HCT116 (cell line): ENCODE data around the gene FBXL13. TPM values are rescaled to one million over a fixed set of nuclear protein-coding genes. Genes with fewer than 3 reads are reported as not detected.

ENCODE experiments used
- ATAC-seq: fragments of 200-7000 bp; cut with Tn5 transposase; 2 replicates; pipeline ENCODE4 v1.9.1; 2020; ENCODE audit warnings: mild to moderate bottlenecking, moderate library complexity
- BruUV-seq: library from RNA; stranded (reverse); fragments of 400-500 nt; replicated peaks from 2 replicates; lab custom pipeline; 2021; lab: Mats Ljungman, UMichigan
- CTCF ChIA-PET: fragments of 300-600 bp; sonication (Branson Sonifier 250); formaldehyde crosslinking; loops from one replicate; lab custom pipeline; 2021; ENCODE audit warnings: antibody characterized with exemption; lab: Charles Lee
- POLR2A ChIA-PET: fragments of 300-600, 350-600 bp; sonication (Branson Sonifier 250); formaldehyde crosslinking; loops from one replicate; lab custom pipeline; 2021; ENCODE audit warnings: antibody characterized with exemption; lab: Charles Lee
- RAD21 ChIA-PET, 2 experiments: fragments of 300-600 bp; sonication (Branson Sonifier 250); formaldehyde crosslinking; loops; one replicate each; lab custom pipeline; 2023; ENCODE audit warnings: low total read pairs in 2 of 2; ENCODE audit not compliant: uncharacterized antibody in 2 of 2, unreplicated experiment in 2 of 2, low non-redundant PET in 1 of 2; lab: Charles Lee
- DNase-seq: peaks from one replicate; pipeline ENCODE4 v3.0.0-alpha.2; 2010; ENCODE audit warnings: low read depth, low spot score
- H2AFZ ChIP-seq: fragments of 200-600 bp; shearing (Covaris generic), sonication (generic); 2 replicates; pipeline ENCODE4 v1.6.1; 2017; ENCODE audit warnings: low read depth, mixed run types, mixed read lengths, antibody characterized with exemption, low read length; ENCODE audit not compliant: poor library complexity, severe bottlenecking
- H3K27ac ChIP-seq: 2 replicates; pipeline ENCODE4 v1.5.1; 2012; ENCODE audit warnings: low read depth, low read length
- H3K27me3 ChIP-seq: fragments of 200-600 bp; sonication (generic); 2 replicates; pipeline ENCODE4 v1.6.1; 2016; ENCODE audit warnings: mixed run types, low read length, mixed read lengths; ENCODE audit not compliant: insufficient read depth
- H3K36me3 ChIP-seq, 2 experiments: fragments of 200-500 bp in 1 of 2; fragments of 200-600 bp in 1 of 2; sonication (Bioruptor generic) in 1 of 2; sonication (generic) in 1 of 2; 2 replicates each; pipeline versions ENCODE4 v1.5.1 to v1.6.1; 2014 to 2016; ENCODE audit warnings: low read length in 2 of 2, inconsistent platforms in 1 of 2, mixed read lengths in 1 of 2, mixed run types in 1 of 2; ENCODE audit not compliant: insufficient read depth in 2 of 2, control insufficient read depth in 1 of 2
- H3K4me1 ChIP-seq, 2 experiments: fragments of 200-600 bp in 1 of 2; sonication (generic) in 1 of 2; 2 replicates each; pipeline versions ENCODE4 v1.5.1 to v1.6.1; 2012 to 2017; ENCODE audit warnings: low read length in 2 of 2, inconsistent platforms in 1 of 2, mild to moderate bottlenecking in 1 of 2, mixed read lengths in 1 of 2, mixed run types in 1 of 2, moderate library complexity in 1 of 2; ENCODE audit not compliant: insufficient read depth in 2 of 2, control insufficient read depth in 1 of 2
- H3K4me2 ChIP-seq: fragments of 200-600 bp; sonication (generic); 2 replicates; pipeline ENCODE4 v1.6.1; 2017; ENCODE audit warnings: mixed run types, low read length, mixed read lengths
- H3K4me3 ChIP-seq, 2 experiments: fragments of 200-600 bp in 1 of 2; sonication (generic) in 1 of 2; replicated peaks in 1 of 2; 2 replicates each; pipeline ENCODE4 v1.5.1; 2011 to 2016; ENCODE audit warnings: low read length in 2 of 2, control low read depth in 1 of 2, low read depth in 1 of 2, mild to moderate bottlenecking in 1 of 2, mixed read lengths in 1 of 2, mixed run types in 1 of 2
- H3K79me2 ChIP-seq: fragments of 200-600 bp; sonication (generic); 2 replicates; pipeline ENCODE4 v1.6.1; 2017; ENCODE audit warnings: mild to moderate bottlenecking, mixed run types, low read length, moderate library complexity, mixed read lengths; ENCODE audit not compliant: insufficient read depth
- H3K9ac ChIP-seq: fragments of 200-600 bp; sonication (generic); 2 replicates; pipeline ENCODE4 v1.6.1; 2016; ENCODE audit warnings: low read length, mixed read lengths
- H3K9me2 ChIP-seq: fragments of 200-600 bp; sonication (generic), shearing (Covaris generic); 2 replicates; pipeline ENCODE4 v1.6.1; 2017; ENCODE audit warnings: mixed run types, mild to moderate bottlenecking, moderate library complexity; ENCODE audit not compliant: insufficient read depth
- H3K9me3 ChIP-seq, 2 experiments: fragments of 200-500 bp in 1 of 2; fragments of 200-600 bp in 1 of 2; sonication (Bioruptor generic) in 1 of 2; sonication (generic) in 1 of 2; 2 replicates each; pipeline ENCODE4 v1.6.1; 2014 to 2017; ENCODE audit warnings: low read length in 2 of 2, mixed read lengths in 2 of 2, inconsistent platforms in 1 of 2, low read depth in 1 of 2, mild to moderate bottlenecking in 1 of 2, mixed run types in 1 of 2, moderate library complexity in 1 of 2; ENCODE audit not compliant: control insufficient read depth in 1 of 2, insufficient read depth in 1 of 2
- H4K20me1 ChIP-seq: fragments of 200-600 bp; sonication (generic), shearing (Covaris generic); 2 replicates; pipeline ENCODE4 v1.6.1; 2017; ENCODE audit warnings: mixed run types, mild to moderate bottlenecking, moderate library complexity; ENCODE audit not compliant: insufficient read depth
- CBX3 ChIP-seq: IDR thresholded peaks from 2 replicates; pipeline ENCODE4 v1.6.1; 2012; ENCODE audit warnings: low read depth
- EZH2 ChIP-seq: fragments of 200-600 bp; sonication (generic); IDR thresholded peaks from 2 replicates; pipeline ENCODE4 v1.6.1; 2017; ENCODE audit warnings: antibody characterized with exemption, mixed run types
- EZH2phosphoT487 ChIP-seq: fragments of 200-600 bp; IDR thresholded peaks from 2 replicates; pipeline ENCODE4 v1.6.1; 2018; ENCODE audit warnings: antibody characterized with exemption, borderline replicate concordance
- FOSL1 ChIP-seq: IDR thresholded peaks from 2 replicates; pipeline ENCODE4 v1.6.1; 2012; ENCODE audit warnings: low read depth
- JUND ChIP-seq: IDR thresholded peaks from 2 replicates; pipeline ENCODE4 v1.6.1; 2012
- RAD21 ChIP-seq: IDR thresholded peaks from 2 replicates; pipeline ENCODE4 v1.6.1; 2012; ENCODE audit warnings: low read depth, mild to moderate bottlenecking
- SIN3A ChIP-seq: IDR thresholded peaks from 2 replicates; pipeline ENCODE4 v1.6.1; 2012; ENCODE audit warnings: low read depth
- SP1 ChIP-seq: IDR thresholded peaks from 2 replicates; pipeline ENCODE4 v1.6.1; 2012; ENCODE audit warnings: low read depth
- SRF ChIP-seq: IDR thresholded peaks from 2 replicates; pipeline ENCODE4 v1.6.1; 2012; ENCODE audit warnings: low read depth
- TCF7L2 ChIP-seq: IDR thresholded peaks from 2 replicates; pipeline ENCODE4 v1.7.0; 2011; ENCODE audit warnings: borderline replicate concordance, inconsistent platforms; ENCODE audit not compliant: insufficient read depth, insufficient read length; ENCODE audit errors: extremely low read depth
- YY1 ChIP-seq: IDR thresholded peaks from 2 replicates; pipeline ENCODE4 v1.6.1; 2011; ENCODE audit warnings: low read length, low read depth, moderate library complexity, mild to moderate bottlenecking; ENCODE audit not compliant: insufficient replicate concordance; ENCODE audit errors: extremely low read depth
- ZFX ChIP-seq: fragments of 450-650 bp; IDR thresholded peaks from 2 replicates; pipeline ENCODE4 v1.6.1; 2017
- intact Hi-C: fragments of 100-400 bp; cut with micrococcal nuclease; formaldehyde crosslinking; loops from 2 replicates; pipeline ENCODE4 v1.10.0; 2022
- total RNA-seq: library from RNA; stranded (reverse); gene quantifications from one replicate; pipeline ENCODE4 v1.2.1, GENCODE V29; 2021; ENCODE audit not compliant: unreplicated experiment
- TF ChIP-seq, protein P1 (sequence below), 3 experiments: fragments of 200-600 bp in 1 of 3; sonication (generic) in 1 of 3; IDR thresholded peaks in 2 of 3; conservative IDR thresholded peaks in 1 of 3; 2 replicates each; pipeline ENCODE4 v1.5.1; 2012 to 2017; ENCODE audit warnings: low read depth in 2 of 3, low read length in 2 of 3, antibody characterized with exemption in 1 of 3, borderline replicate concordance in 1 of 3, control low read depth in 1 of 3, mild to moderate bottlenecking in 1 of 3, mixed read lengths in 1 of 3, mixed run types in 1 of 3, moderate library complexity in 1 of 3; ENCODE audit not compliant: insufficient read depth in 1 of 3
- TF ChIP-seq, protein P2 (sequence below): IDR thresholded peaks from 2 replicates; pipeline ENCODE4 v1.6.1; 2012

FBXL13 gene
- total RNA-seq, 1 experiment from 2014 or later: 1.0 TPM

GRCh38 chr7:102988088-102988487 is 86.5 kb downstream of the FBXL13 start (continued):
- TF ChIP-seq, protein P1, sequence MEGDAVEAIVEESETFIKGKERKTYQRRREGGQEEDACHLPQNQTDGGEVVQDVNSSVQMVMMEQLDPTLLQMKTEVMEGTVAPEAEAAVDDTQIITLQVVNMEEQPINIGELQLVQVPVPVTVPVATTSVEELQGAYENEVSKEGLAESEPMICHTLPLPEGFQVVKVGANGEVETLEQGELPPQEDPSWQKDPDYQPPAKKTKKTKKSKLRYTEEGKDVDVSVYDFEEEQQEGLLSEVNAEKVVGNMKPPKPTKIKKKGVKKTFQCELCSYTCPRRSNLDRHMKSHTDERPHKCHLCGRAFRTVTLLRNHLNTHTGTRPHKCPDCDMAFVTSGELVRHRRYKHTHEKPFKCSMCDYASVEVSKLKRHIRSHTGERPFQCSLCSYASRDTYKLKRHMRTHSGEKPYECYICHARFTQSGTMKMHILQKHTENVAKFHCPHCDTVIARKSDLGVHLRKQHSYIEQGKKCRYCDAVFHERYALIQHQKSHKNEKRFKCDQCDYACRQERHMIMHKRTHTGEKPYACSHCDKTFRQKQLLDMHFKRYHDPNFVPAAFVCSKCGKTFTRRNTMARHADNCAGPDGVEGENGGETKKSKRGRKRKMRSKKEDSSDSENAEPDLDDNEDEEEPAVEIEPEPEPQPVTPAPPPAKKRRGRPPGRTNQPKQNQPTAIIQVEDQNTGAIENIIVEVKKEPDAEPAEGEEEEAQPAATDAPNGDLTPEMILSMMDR (IDR thresholded peaks at IDR 0.05 in 2 of 3, conservative IDR thresholded peaks at IDR 0.05 in 1 of 3; ENCODE audit: borderline replicate concordance in 1 of 3, insufficient read depth in 1 of 3, low read depth in 2 of 3, low read length in 2 of 3): no peak
- TF ChIP-seq EZH2phosphoT487: no peak
- TF ChIP-seq SP1: no peak
- no peak for TF ChIP-seq SRF
- TF ChIP-seq RAD21: no peak
- TF ChIP-seq SIN3A: no peak
- TF ChIP-seq, all 23 proteins: peak for 0

DNA sequence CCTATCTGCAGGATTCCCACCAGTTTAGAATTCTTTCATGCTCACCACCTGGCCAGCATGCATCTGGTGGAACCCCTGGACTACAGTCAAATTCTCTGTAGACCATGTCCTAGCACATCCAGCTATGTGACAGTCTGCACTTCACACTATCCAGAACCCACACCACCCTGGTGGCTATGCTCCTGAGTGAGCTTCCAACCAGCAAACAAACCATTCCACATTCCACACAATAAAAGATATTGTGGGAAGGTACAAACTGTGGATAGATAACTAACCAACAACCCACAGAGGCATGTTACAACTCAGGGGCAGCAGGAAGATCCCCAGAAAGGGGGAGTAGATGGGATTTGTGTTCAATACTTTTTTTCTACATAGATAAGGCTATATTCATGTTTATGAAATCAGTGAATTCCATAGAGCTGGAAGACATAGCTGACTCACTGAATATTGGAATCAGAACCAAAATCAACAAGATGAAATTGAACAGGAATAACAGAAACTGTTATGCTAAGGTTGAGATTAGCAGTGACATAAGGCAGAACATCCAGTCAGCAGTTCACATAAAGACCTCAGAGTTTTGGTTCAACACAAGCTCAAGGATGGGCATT is 89.3 kb downstream of the FBXL13 start:
- CTCF ChIA-PET: no interaction called here
- H3K9me3 ChIP-seq: no peaks in the 10 kb centered on the region
- H3K79me2 ChIP-seq: no peaks in the 10 kb centered on the region
- BruUV-seq: no TSS peak
- peaks cover 3 to 4% of the 10 kb centered on the region in 2 experiments; a peak in 3 of 4 replicates for H3K4me1 ChIP-seq
- intact Hi-C loops: no loop called here
- no peak for ATAC-seq
- no peak overlapping the region for H2AFZ ChIP-seq
- H3K9ac ChIP-seq: no peak overlapping the region
- H3K27ac ChIP-seq: no peak overlapping the region
- H3K27me3 ChIP-seq: no peaks in the 10 kb centered on the region
- RAD21 ChIA-PET: no interaction called here
- no peak overlapping the region for H3K4me2 ChIP-seq
- H3K4me3 ChIP-seq: no peak overlapping the region
- H4K20me1 ChIP-seq: no peaks in the 10 kb centered on the region
- no peaks in the 10 kb centered on the region for H3K9me2 ChIP-seq
- no peak for DNase-seq
- TF ChIP-seq, protein P2, sequence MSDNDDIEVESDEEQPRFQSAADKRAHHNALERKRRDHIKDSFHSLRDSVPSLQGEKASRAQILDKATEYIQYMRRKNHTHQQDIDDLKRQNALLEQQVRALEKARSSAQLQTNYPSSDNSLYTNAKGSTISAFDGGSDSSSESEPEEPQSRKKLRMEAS: no peak
- TF ChIP-seq YY1: no peak
- TF ChIP-seq FOSL1: no peak
- TF ChIP-seq EZH2: no peak
- no peak for TF ChIP-seq JUND
- TF ChIP-seq EZH2phosphoT487: no peak
- no peak for TF ChIP-seq RAD21
- no peak for TF ChIP-seq CBX3
- TF ChIP-seq ZFX: no peak
- no peak for TF ChIP-seq TCF7L2
- H3K36me3 ChIP-seq: no peaks in the 10 kb centered on the region
- POLR2A ChIA-PET: no interaction called here
